CD4-positive, alpha-beta T cell treated with Interleukin-6 at 100 ng/mL for 8 hours (primary cell): ENCODE data around the gene ASPSCR1.
"Not testable (repeated sequence)": the region's sequence is repeated elsewhere in the genome, so short reads cannot be mapped to it uniquely, and the experiment has no call there.

Experiments
- DNase-seq: peaks from one replicate; pipeline ENCODE4 v3.0.0-alpha.2; 2020; ENCODE audit warnings: mixed read lengths, low spot score

Gene ASPSCR1

DNA sequence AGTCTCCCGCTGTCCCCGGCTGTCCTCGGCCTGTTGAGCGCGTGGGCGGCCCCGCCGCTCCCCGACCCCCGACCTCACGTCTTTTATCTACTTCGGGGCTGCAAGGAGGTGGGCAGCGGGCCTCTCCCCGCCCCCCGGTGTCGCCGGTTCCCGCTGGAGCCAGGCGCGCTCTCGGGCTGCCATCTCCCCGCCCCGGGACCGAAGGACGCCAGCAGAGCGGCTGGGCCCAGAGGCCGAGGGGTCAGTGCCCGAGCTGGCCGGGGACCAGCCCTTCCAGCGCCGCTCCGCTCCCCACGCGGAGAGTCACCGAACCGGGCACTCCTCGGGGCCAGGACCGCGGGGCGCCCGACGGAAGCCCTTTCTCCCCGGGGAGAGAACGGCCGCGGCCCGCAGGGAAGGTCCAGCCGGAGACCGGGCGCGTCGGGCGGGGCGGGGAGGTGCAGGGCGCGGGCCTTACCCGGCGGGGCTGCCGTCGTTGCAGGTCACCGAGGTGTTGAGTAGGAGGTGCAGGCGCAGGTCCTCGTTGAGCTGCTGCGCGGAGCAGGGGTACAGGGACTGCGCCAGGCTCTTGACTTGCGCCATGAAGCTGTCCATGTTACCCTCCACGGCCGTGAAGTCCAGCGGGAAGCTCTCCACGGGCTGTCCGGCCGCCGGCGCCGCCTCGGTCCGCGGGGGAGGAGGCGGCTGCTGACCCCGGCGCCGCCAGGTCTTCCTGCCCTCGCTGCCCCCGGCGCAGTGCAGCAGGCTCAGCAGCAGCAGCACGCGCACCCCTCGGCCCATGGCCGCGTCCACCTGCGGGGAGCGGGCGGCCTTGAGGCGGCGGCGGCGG lies 17.1 kb upstream of the ASPSCR1 start:
- no peak for DNase-seq

- DNase-seq, result no peak
Measured at GRCh38 chr17:81961087-81961511, 16.3 kb upstream of the ASPSCR1 start, which contains the start of gene NOTUM. Gene NOTUM, minus strand, starts transcription at chr17:81961187. Its CDS starts 278 bp downstream, at chr17:81960909.

DNA sequence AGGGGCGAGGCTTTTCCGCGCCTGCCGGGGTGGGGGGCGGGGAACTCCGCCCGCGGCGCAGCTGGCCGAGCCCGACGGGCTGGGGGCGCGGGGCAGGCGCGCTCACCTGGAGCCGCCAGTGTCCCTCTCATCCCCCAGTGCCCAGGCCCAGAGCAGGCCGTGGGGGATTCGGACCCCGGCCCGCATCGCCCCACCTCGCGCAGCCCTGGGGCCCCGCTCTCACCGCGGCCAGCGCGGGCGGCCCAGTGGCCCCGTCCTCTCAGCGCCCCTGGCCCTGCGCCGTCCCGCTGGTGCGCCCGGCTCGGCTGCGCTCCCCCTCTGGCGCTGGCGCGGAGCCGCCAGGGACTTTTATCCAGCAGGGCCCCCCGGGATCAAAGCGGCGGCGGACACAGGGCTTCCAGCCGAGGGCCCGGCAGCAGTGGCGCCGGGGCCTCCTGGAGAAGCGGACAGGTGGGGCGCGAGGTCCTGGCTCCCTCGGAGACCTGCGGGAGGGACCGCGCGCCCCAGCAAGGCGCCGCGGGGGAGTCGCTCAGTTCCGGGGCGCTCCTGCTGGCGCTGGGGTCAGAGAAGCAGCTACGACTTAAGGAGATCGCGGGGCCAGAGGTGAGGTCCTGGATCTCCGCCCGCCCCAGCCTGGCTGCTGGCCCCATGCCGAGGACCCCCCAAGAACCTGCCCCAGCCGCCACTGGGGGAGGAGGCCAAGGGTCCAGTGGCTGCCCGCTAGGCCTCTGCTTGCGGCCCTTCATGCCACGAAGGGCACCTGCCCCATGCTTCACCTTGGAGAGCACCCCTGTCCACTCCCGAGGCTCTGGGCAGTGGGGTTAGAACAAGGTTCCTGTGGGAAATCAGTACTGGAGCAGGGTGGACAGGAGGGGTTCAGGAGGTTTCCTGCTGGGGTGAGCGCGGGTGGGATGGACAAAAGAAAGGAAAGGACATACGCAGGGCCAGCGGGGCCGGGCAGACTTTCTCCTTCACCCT lies 15.6 kb upstream of the ASPSCR1 start:
- DNase-seq, result no peak

- no peak for DNase-seq
Measured at GRCh38 chr17:81962499-81963441, 14.7 kb upstream of the ASPSCR1 start.

DNA sequence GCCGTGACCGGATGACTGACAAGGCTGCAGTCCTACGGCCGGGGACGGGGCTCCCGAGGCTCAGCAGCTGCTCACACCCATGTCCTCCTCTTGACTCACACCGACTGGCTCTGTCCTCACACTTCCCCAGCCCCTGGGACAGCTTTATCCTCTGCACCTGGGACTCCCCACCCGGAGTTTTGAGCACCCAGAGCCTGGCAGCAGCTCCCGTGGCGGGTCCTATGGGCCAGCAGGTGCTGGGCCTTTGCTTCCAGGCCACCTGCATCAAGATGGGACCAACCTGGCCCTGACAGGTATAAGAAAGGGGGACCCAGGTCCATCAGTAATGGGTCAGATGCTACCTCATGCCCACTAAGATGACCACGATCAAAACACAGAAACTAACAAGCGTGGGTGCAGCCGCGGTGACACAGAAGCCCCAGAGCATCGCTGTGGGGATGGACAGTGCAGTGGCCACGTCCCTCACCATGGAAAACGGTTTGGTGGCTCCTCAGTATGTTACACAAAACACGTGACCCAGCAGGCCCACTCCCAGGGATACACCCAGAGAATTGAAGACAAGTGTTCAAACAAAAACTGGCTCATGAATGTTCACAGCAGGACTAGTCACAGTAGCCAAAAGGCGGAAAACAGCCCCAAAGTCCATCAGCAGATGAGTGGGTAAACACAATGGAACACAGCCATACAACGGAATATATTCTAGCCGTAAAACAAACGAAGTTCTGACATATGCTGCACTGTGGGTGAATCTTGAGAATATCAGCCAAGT lies 13.2 kb upstream of the ASPSCR1 start:
- no peak for DNase-seq

- no peak for DNase-seq
Measured at GRCh38 chr17:81966343-81967243, 10.8 kb upstream of the ASPSCR1 start.

DNA sequence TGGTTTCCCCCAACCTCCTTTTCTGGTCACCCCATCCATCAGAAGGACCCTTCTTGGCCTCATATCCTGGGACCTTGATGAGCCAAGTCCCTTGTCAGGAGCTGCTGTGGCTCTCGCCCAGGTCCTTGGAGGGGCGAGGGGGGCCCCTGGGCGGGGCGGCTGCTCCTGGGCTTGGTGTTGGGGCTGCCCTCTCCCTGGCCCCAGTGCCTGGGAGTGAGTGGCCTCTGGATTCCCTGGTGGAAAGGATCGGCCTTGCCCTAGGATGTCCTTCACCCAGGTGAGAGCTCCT lies 10.2 kb upstream of the ASPSCR1 start:
- no peak for DNase-seq

- peak; percentile 91 for DNase-seq
Measured at GRCh38 chr17:81967533-81968395, 9.7 kb upstream of the ASPSCR1 start.

GRCh38 chr17:81968396-81968745 lies 9.1 kb upstream of the ASPSCR1 start:
- no peak for DNase-seq

DNA sequence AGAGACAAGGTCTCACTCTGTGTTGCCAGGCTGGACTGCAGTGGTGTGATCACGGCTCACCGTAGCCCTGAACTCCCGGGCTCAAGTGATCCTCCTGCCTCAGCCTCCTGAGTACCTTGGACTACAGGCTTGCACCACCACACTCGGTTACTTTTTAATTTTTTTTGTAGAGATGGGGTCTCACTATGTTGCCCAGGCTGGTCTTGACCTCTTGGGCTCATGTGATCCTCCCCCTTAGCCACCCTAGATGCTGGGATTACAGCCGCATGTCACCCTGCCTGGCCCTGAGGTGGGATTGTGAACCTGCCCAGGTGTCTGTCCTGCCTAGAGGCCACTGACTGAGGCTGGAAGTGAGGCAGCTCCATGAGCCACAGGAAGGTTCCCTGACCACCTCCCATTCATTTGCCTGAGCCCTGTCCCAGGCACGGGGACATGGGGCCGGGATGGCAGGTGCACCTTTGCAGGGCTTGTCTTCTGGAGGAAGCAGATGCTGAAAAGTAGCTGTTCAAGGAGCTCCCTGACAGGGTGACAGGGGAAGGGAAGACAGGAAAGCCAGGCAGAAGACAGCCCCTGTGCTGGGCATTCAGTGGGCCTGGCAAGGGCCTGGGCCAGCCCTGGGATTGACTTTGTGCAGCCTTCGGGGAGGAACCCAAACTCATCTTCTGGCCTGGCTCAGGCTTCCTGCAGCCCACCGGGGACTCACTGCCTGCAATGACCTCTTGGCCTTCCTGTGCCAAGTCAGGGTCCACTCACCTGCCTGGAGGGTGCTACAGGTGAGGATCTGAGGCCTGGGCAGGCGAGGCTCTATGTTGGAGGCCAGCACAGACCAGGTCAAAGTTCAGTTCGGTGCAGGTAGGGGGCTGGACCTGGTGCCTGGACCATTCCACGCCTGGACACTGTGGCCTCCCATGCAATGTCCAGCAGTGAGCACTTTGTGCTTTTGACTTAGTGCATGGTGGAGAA lies 8.3 kb upstream of the ASPSCR1 start:
- DNase-seq, result no peak

DNA sequence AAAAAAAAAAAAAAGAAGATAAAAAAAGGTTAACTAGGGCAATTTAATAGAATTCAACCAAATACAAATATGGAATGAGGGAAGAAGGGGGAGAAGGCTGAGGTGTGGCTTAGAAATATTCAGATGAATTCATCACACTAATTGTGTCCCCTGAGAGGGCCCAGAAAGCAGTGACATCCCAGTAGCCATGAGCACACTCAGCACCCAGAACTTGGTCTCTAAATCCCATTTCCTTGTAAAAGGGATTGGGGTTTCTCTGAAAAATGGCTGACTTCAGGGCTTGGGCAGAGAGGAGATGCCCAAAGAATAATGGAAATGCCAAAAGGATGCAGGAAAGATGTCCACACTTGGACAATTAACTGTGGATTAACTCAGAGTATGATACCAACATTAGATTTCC lies 4.0 kb upstream of the ASPSCR1 start:
- DNase-seq, result no peak

- no peak for DNase-seq
Measured at GRCh38 chr17:81976332-81977210, 858 bp upstream of the ASPSCR1 start.

DNA sequence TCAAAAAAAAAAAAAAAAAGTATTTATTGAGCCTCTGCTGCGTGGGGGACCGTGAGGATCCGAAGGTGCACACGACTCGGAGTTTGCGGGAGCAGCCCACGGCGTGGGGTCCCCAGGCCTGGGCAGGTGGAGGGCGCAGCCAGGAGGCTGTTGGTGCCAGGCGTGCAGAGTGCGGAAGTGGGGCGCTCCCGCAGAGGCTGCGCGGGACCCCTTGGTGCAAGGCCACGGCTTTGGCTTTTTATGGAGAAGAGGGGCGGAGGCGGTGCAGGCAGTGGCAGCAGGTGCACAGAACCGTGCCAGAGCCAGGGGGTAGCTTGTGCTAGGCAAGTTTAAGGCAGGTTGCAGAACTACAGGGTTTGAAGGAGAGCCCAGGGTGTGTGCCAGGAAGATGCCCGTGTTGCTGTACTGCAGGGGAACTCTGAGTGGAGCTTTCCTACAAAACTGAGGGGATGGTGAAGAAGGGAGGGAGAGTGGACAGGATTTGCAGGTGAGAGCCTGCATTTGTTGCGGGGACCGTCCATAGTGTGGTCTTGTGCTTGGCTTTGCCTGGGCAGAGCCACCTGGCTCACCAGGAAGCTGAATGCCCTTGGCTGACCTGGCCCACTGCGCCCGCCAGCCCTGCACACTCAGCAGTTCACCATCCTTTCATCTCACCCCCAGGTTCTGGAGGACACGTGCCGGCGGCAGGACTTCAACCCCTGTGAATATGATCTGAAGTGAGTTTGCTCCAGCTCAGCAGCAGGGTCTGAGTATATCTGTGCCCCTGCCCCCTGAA lies 1.3 kb downstream of the ASPSCR1 start:
- no peak for DNase-seq

DNA sequence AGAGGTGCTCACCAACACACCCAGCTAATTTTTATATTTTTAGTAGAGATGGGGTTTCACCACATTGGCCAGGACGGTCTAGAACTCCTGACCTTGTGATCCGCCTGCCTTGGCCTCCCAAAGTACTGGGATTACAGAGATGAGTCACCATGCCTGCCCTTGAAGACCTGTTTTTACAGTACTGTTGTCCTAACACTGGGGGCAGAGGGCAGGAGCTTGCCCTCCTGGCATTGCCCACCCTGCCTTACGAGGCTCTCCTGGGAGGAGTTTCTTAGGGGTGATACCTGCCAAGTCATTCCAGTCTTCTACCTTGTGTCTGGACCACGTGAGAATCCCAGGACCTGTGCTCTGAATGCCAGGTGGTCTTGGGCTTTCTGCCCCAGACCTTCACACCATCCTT lies 2.7 kb downstream of the ASPSCR1 start:
- no peak for DNase-seq

GRCh38 chr17:81980707-81981343 lies 3.4 kb downstream of the ASPSCR1 start:
- DNase-seq, result no peak

GRCh38 chr17:81981511-81981910 lies 4.1 kb downstream of the ASPSCR1 start:
- DNase-seq, result not testable (repeated sequence)
